ENCODE results near the gene MBD3L3.

DNA sequence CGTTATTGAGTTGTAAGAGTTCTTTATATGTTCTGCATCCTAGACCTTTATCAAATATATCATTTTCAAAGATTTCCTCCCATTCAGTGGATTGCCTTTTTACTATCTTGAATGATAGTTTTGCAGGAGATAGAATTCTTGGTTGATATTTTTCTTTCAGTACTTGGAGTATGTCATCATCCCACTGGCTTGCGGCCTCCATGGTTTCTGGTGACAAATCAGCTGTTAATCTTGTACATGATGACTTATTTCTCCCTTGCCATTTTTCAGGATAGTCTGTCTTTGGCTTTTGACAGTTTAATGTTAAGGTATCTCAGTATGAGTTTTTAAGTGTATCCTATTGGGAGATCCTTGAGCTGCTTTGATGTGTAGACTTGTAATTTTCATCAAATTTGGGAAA is 19.5 kb upstream of the MBD3L3 start:
- TF ChIP-seq, protein P1, sequence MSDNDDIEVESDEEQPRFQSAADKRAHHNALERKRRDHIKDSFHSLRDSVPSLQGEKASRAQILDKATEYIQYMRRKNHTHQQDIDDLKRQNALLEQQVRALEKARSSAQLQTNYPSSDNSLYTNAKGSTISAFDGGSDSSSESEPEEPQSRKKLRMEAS (IDR thresholded peaks at IDR 0.05), result no peak
- TF ChIP-seq, protein P2, sequence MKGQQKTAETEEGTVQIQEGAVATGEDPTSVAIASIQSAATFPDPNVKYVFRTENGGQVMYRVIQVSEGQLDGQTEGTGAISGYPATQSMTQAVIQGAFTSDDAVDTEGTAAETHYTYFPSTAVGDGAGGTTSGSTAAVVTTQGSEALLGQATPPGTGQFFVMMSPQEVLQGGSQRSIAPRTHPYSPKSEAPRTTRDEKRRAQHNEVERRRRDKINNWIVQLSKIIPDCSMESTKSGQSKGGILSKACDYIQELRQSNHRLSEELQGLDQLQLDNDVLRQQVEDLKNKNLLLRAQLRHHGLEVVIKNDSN (IDR thresholded peaks at IDR 0.05), result no peak
- TF ChIP-seq EP300 (IDR thresholded peaks at IDR 0.05; ENCODE audit: borderline replicate concordance) (no peak), CREB1 (IDR thresholded peaks at IDR 0.05; ENCODE audit: low read depth) (no peak), CEBPB (IDR thresholded peaks at IDR 0.05) (no peak), RAD21 (IDR thresholded peaks at IDR 0.05; ENCODE audit: low read depth) (no peak), TCF12 (IDR thresholded peaks at IDR 0.05; ENCODE audit: low read depth) (no peak), YY1 (IDR thresholded peaks at IDR 0.05; ENCODE audit: low read depth) (no peak)
- TF ChIP-seq, protein P3, sequence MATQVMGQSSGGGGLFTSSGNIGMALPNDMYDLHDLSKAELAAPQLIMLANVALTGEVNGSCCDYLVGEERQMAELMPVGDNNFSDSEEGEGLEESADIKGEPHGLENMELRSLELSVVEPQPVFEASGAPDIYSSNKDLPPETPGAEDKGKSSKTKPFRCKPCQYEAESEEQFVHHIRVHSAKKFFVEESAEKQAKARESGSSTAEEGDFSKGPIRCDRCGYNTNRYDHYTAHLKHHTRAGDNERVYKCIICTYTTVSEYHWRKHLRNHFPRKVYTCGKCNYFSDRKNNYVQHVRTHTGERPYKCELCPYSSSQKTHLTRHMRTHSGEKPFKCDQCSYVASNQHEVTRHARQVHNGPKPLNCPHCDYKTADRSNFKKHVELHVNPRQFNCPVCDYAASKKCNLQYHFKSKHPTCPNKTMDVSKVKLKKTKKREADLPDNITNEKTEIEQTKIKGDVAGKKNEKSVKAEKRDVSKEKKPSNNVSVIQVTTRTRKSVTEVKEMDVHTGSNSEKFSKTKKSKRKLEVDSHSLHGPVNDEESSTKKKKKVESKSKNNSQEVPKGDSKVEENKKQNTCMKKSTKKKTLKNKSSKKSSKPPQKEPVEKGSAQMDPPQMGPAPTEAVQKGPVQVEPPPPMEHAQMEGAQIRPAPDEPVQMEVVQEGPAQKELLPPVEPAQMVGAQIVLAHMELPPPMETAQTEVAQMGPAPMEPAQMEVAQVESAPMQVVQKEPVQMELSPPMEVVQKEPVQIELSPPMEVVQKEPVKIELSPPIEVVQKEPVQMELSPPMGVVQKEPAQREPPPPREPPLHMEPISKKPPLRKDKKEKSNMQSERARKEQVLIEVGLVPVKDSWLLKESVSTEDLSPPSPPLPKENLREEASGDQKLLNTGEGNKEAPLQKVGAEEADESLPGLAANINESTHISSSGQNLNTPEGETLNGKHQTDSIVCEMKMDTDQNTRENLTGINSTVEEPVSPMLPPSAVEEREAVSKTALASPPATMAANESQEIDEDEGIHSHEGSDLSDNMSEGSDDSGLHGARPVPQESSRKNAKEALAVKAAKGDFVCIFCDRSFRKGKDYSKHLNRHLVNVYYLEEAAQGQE (IDR thresholded peaks at IDR 0.05; ENCODE audit: low read depth), result no peak
